LNCAP (cell line): ENCODE data around the gene DSCAML1.
A peak's percentile ranks its signal among the peaks of the same experiment; 100 is the strongest.

ENCODE experiments used
- TF ChIP-seq, protein P1 (sequence below): fragments of 450-650 bp; IDR thresholded peaks from 2 replicates; pipeline ENCODE4 v1.5.1; 2017; ENCODE audit warnings: mild to moderate bottlenecking

DSCAML1 gene

DNA sequence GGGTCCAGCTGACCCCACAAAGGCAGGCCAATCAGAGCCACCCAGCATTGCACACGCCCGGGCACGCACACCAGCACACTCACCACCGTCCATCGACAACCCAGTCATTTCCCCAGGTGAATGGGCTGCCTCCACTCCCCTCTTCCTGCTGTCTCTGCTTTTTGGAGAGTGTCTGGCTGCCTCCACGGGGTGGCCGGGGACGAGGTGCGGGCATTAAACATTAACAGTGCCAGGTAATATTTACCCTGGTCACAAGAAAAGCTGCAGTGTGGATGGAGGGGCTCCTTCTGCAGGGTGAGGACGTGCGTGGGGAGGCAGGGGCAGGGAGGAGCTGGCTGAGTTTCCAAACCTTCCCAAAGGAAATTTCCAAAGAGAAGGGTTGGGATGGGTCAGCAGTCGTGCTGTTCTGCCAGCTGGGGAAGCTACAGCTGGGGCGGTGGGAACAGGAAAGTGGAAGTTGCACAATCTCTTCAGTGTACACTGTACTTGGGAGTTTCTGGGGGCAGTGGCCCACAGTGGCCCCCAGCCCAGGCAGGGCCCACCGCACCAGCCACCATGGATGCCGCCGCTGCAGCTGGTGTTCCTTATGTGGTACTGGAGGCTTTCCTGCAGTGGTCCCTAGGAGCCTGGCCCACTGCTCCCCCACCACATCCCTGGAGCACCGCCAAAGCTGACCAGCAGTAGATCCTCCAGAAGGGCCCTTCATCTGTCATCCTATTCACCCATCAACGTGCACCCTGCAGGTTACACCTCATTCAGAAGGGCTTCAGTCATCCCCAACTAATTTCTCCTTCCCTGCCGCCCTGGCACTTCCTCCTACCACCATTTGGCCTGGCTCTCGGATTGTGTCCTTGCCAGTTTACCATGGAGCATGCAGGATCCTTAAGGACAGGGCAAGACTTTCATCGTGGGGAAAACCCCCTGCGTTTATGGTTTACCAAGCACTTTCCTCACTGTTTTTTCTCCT lies 27.8 kb upstream of the DSCAML1 start, which contains the start of gene FXYD2:
Gene FXYD2, minus strand, starts transcription at position 174 of the 967 bp plus-strand sequence. Its CDS starts 66 bp downstream, at position 108.
- TF ChIP-seq, protein P1, sequence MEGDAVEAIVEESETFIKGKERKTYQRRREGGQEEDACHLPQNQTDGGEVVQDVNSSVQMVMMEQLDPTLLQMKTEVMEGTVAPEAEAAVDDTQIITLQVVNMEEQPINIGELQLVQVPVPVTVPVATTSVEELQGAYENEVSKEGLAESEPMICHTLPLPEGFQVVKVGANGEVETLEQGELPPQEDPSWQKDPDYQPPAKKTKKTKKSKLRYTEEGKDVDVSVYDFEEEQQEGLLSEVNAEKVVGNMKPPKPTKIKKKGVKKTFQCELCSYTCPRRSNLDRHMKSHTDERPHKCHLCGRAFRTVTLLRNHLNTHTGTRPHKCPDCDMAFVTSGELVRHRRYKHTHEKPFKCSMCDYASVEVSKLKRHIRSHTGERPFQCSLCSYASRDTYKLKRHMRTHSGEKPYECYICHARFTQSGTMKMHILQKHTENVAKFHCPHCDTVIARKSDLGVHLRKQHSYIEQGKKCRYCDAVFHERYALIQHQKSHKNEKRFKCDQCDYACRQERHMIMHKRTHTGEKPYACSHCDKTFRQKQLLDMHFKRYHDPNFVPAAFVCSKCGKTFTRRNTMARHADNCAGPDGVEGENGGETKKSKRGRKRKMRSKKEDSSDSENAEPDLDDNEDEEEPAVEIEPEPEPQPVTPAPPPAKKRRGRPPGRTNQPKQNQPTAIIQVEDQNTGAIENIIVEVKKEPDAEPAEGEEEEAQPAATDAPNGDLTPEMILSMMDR, result no peak

DNA sequence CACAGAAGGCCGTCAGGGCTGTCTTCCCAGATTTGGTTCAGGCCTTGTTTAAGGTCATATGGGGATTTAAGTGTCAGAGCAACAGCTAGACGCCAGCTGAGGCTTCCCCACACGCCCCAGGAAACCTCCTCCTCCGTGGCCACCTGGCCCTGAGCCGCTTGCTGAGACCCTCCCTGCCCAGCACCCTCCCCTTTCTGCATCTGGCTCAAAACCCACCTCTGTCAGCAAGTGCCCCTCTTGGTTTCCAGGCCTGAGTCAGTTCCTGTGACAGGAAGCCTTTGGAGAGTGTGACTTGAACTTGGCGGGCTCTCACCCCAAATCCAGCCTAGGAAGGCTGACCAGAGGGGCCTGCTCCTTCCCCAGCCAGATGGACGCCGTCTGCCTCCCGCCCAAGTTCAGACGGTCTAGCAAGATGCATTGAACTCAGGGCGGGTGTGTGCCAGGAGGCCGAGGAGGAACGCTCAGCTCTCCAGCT lies 27.0 kb upstream of the DSCAML1 start:
- TF ChIP-seq, protein P1, result no peak

DNA sequence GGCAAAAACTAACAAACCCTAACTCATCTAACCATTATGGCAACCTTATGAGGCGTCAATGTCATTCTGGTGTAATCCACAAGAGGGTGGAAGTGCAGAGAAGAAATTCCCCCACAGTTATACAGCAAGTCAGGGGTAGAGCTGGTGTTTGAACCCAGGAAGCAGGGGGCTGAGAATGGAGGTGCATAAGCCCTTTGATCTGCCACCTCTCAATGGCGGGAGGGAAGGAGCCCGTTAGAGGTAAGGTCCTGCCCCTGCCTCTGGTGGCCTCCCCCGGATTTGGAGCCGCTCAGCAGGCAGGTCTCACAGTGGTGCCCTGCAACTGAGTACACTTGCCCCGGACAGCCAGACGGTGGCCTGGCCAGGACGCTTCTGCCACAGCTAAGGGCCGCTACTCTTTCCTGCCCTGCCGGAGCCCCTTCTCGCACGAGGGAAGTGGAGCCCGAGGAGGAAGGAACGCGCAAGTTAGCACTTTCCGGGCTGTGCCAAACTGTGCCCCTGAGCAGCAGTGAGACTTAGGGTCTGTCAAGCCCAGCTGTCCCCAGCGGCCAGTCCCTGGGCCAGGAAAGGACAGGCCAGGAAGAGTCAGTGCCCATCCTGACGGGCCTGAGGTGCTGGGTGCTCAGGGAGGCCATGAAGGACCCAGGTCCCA lies 26.4 kb upstream of the DSCAML1 start:
- TF ChIP-seq, protein P1, result no peak

DNA sequence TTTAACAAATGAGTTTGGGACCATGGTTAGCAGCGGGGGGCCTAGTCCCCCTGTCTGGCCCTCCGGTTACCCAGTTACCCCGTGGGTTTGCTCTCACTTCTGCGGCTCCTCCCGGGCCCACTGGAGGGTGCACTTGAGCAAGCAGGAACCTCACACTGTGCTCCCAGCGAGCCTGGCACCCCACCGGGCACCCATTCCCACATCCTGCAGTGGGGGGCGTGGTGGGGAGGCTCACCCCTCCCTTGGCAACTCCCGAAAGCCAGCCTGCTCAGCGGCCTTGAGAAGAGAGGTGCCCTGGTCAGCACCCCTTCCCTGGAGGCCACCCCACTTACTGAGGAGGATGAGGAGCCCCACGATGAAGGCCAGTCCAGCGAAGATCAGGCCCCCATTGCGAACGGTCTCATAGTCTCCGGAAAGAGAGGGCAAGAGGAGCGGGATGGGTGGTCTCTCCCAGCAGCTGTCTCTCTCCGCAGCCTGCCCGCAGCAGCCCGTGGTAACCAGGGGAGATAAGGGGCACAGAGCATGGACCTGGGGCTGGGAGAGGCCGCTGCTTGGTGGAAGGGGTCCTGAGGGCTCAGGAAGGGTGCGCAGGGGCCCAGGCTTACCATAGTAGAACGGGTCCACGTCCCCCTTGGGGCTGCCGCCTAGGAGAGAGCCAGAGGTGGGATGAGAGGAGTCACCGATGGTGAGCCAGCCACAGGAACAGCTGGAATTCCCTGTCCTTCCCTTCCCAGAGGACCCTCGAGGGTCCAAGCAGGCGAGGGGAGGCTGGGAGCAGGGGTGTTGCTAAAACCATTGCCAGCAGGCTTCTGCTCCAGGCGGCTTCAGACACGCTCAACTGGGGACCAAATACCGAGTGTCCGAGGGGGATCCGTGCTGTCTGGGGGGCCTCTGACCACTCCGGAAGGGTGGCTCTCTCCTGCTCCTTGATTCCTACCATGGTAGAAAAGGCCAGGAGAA lies 25.3 kb upstream of the DSCAML1 start:
- TF ChIP-seq, protein P1, result peak; percentile 75

DNA sequence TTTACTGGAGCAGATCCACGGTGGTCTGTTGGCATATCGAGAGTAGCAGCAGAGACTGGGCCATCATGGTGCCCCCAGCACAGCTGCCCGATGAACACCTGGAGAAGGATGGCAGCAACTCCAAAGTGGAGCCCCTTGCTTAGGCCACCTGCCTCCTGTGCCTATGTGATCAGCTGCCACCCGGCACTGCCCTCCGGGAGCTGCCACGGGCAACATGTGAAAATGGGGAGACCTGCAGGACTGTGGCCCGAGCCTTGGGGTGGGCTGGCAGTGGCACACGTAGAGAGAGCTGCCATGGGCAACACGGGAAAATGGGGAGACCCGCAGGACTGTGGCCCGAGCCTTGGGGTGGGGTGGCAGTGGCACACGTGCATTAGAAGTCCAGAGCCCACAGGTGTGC lies 24.4 kb upstream of the DSCAML1 start:
- TF ChIP-seq, protein P1, result no peak

DNA sequence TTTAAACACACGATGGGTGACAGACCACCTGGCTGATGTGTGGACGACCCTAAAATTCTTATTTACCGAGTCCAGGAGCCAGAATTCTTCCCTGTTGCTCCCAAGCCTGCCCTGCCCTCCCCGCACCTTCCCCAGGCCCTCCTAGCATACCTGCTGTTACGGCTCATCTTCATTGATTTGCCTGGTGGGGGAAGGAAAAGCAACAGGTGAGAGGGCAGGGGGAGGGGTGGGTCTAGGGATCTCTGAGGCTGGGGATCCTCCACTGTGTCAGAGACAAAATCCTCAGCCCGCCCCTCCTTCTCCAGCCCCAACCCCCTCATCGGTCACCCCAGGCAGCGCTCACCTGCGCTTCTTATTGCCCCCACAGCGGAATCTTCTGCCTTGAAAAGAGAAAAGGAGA lies 23.5 kb upstream of the DSCAML1 start:
- TF ChIP-seq, protein P1, result no peak

DNA sequence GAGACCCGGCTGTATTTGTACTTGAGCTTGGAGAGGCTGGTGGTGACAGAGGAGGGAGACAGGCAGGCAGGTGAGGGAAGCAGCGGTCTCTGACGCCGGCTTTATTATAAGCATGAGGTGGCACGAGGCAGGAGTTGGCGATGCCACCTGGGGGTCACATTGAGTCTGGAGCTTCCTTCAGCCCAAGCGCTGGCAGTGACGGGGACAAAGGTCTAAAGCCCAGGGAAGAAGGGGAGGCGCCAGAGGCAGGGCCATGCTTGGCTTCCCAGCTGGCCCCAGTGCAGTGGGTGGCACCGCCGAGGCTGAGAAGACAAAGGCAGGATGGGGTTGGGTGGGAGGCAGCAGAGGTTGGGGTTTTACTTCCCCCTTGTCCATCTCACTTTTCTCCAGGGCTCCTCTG lies 23.1 kb upstream of the DSCAML1 start:
- TF ChIP-seq, protein P1, result no peak
